ENCODE data around the gene VWA3A. TPM values are rescaled to one million over a fixed set of nuclear protein-coding genes. Genes with fewer than 3 reads are reported as not detected.

VWA3A gene
- total and polyA plus RNA-seq, 2 of the 4 experiments (the other 2 are of a cell fraction) = not detected

DNA sequence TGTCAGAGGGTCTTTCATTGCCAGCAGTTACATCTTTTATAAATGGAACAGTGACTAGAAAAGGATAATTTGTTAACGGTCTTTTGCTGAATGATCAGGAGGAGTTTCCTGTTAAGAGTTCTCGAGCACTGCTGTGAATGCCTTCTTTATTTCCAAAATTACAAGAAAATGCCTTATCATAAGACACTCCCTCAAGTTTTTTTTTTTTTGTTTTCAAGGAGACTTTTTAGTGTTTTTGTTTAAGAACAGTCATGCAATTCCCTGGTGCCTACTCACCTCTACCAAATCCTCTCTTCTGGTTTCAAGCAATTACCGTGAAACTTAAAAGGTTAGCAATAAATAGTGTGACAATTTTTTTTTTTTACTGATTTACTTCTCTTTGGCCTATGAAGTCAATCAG is 19.0 kb upstream of the VWA3A start:
- H3K4me1 ChIP-seq (ENCODE audit: control insufficient read depth, insufficient read depth, low read length) = peaks cover 16% of the 10 kb centered on the region
- TF ChIP-seq, protein P1, sequence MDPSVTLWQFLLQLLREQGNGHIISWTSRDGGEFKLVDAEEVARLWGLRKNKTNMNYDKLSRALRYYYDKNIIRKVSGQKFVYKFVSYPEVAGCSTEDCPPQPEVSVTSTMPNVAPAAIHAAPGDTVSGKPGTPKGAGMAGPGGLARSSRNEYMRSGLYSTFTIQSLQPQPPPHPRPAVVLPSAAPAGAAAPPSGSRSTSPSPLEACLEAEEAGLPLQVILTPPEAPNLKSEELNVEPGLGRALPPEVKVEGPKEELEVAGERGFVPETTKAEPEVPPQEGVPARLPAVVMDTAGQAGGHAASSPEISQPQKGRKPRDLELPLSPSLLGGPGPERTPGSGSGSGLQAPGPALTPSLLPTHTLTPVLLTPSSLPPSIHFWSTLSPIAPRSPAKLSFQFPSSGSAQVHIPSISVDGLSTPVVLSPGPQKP (IDR thresholded peaks at IDR 0.05; ENCODE audit: borderline replicate concordance, low read depth, low read length) = no peak
- no peak for TF ChIP-seq CHD1 (IDR thresholded peaks at IDR 0.05; ENCODE audit: low read depth, low read length)
- no peak for TF ChIP-seq CEBPB (IDR thresholded peaks at IDR 0.05; ENCODE audit: low read depth, low read length)
- TF ChIP-seq MAFK (IDR thresholded peaks at IDR 0.05; ENCODE audit: low read depth, low read length) = no peak
- TF ChIP-seq MXI1 (IDR thresholded peaks at IDR 0.05; ENCODE audit: borderline replicate concordance, low read depth, low read length) = no peak
- no peak for TF ChIP-seq POLR2A (IDR thresholded peaks at IDR 0.05; ENCODE audit: low read depth, low read length)
- TF ChIP-seq FOS (IDR thresholded peaks at IDR 0.05; ENCODE audit: low read depth, low read length) = no peak
- TF ChIP-seq RCOR1 (IDR thresholded peaks at IDR 0.05; ENCODE audit: insufficient replicate concordance, low read length) = no peak
- no peak for TF ChIP-seq SMC3 (IDR thresholded peaks at IDR 0.05; ENCODE audit: low read depth, low read length)
- TF ChIP-seq, protein P2, sequence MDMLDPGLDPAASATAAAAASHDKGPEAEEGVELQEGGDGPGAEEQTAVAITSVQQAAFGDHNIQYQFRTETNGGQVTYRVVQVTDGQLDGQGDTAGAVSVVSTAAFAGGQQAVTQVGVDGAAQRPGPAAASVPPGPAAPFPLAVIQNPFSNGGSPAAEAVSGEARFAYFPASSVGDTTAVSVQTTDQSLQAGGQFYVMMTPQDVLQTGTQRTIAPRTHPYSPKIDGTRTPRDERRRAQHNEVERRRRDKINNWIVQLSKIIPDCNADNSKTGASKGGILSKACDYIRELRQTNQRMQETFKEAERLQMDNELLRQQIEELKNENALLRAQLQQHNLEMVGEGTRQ (IDR thresholded peaks at IDR 0.05; ENCODE audit: low read depth, low read length) = no peak
- TF ChIP-seq RAD21 (IDR thresholded peaks at IDR 0.05; ENCODE audit: low read length) = no peak
- TF ChIP-seq MAZ (IDR thresholded peaks at IDR 0.05; ENCODE audit: borderline replicate concordance, low read depth, low read length) = no peak
- TF ChIP-seq, protein P3, sequence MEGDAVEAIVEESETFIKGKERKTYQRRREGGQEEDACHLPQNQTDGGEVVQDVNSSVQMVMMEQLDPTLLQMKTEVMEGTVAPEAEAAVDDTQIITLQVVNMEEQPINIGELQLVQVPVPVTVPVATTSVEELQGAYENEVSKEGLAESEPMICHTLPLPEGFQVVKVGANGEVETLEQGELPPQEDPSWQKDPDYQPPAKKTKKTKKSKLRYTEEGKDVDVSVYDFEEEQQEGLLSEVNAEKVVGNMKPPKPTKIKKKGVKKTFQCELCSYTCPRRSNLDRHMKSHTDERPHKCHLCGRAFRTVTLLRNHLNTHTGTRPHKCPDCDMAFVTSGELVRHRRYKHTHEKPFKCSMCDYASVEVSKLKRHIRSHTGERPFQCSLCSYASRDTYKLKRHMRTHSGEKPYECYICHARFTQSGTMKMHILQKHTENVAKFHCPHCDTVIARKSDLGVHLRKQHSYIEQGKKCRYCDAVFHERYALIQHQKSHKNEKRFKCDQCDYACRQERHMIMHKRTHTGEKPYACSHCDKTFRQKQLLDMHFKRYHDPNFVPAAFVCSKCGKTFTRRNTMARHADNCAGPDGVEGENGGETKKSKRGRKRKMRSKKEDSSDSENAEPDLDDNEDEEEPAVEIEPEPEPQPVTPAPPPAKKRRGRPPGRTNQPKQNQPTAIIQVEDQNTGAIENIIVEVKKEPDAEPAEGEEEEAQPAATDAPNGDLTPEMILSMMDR (conservative IDR thresholded peaks at IDR 0.05; ENCODE audit: low read depth, low read length) = no peak
- TF ChIP-seq RFX5 (IDR thresholded peaks at IDR 0.05; ENCODE audit: low read depth, low read length) = no peak
- TF ChIP-seq NFE2L2 (IDR thresholded peaks at IDR 0.05; ENCODE audit: low read depth, low read length) = no peak
- no peak for TF ChIP-seq BHLHE40 (IDR thresholded peaks at IDR 0.05; ENCODE audit: low read depth, low read length)
- peak overlapping the region; percentile 64 for H2BK120ac ChIP-seq (ENCODE audit: low read depth, low read length)
- H3K9ac ChIP-seq (ENCODE audit: low read depth, low read length) = no peak overlapping the region
- BruUV-seq (replicated peaks) = no TSS peak
- 0 out of 2 replicates have a peak overlapping the region, but pooled peaks have one; percentile 41 for H3K14ac ChIP-seq (replicated peaks; ENCODE audit: low read depth, low read length)
- ATAC-seq (ENCODE audit: low read depth) (no peak), DNase-seq (peak; percentile 15)
- intact Hi-C loops (cut with micrococcal nuclease) = no loop called here
- no CpG with 5 or more reads among the region's 3 CpGs for WGBS, 2 experiments (ENCODE audit: extremely low coverage in 2 of 2, insufficient read length in 1 of 2)
- no peak overlapping the region for H3K27ac ChIP-seq (ENCODE audit: insufficient read depth, low read length)
- peaks cover 19% of the 10 kb centered on the region for H4K20me1 ChIP-seq (ENCODE audit: insufficient read depth, low read length)
- ChIA-PET POLR2A (ENCODE audit: unreplicated experiment) (no interaction called here), CTCF (interaction anchor here (0.6 to 0.7 kb wide), 2 partner anchors 23 to 223 kb away, joined by 3 to 6 read pairs; no protein-coding TSS in a partner anchor)
- H4K5ac ChIP-seq (ENCODE audit: low read depth, low read length) = no peak overlapping the region
- no peak overlapping the region for H3K4me3 ChIP-seq (ENCODE audit: insufficient read depth, low read depth, low read length)
- H2BK20ac ChIP-seq (ENCODE audit: low read depth, low read length) = peak overlapping the region; percentile 27; the same call in 1 of the 2 replicates
- in situ Hi-C loops (cut with MboI; ENCODE audit: low sequenced_read_pairs) = loop anchor here (5.0 kb wide), 1 partner anchor 71 kb away; the partner anchor contains the start of gene PDZD9
- H2AFZ ChIP-seq (replicated peaks; ENCODE audit: low read length, poor library complexity) = no peak overlapping the region
- H3K4ac ChIP-seq (ENCODE audit: low read depth, low read length) = peak overlapping the region; percentile 62; the same call in 1 of the 2 replicates
- peaks cover 20% of the 10 kb centered on the region for H3K9me1 ChIP-seq (ENCODE audit: insufficient read depth, low read length)
- H2AK5ac ChIP-seq (ENCODE audit: low read depth, low read length) = no peak overlapping the region
- H2BK5ac ChIP-seq (ENCODE audit: low read depth, low read length, poor library complexity, severe bottlenecking) = peak overlapping the region; percentile 42
- H3K36me3 ChIP-seq (ENCODE audit: control insufficient read depth, insufficient read depth, low read length) = peaks cover 1% of the 10 kb centered on the region; the same call in 1 of the 2 replicates
- H3K23ac ChIP-seq (ENCODE audit: low read depth, low read length) = no peak overlapping the region; the same call in 1 of the 2 replicates
- H3K56ac ChIP-seq (ENCODE audit: extremely low read depth, insufficient read depth, low read length) = 0 out of 2 replicates have a peak overlapping the region, but pooled peaks have one; percentile 32
- H2AK9ac ChIP-seq (replicated peaks; ENCODE audit: low read depth, low read length, poor library complexity) = no peak overlapping the region
- no peak overlapping the region for H4K91ac ChIP-seq (ENCODE audit: insufficient read depth, low read depth, low read length)
- H3K4me2 ChIP-seq (ENCODE audit: low read depth, low read length) = no peak overlapping the region; the same call in 1 of the 2 replicates
- dilution Hi-C loops (cut with HindIII; ENCODE audit: low sequenced_read_pairs, unreplicated experiment) = no loop called here
- H3K9me3 ChIP-seq (ENCODE audit: control insufficient read depth, insufficient read depth, low read length) = no peaks in the 10 kb centered on the region
- peak overlapping the region in 1 of 2 experiments; percentile 59; a peak in 2 of 4 replicates for H4K8ac ChIP-seq (ENCODE audit: low read depth in 2 of 2, low read length in 2 of 2)
- H2BK15ac ChIP-seq (ENCODE audit: low read depth, low read length) = no peak overlapping the region
- H3K18ac ChIP-seq (ENCODE audit: low read depth, low read length) = no peak overlapping the region; the same call in 1 of the 2 replicates
- peaks cover 25 to 63% of the 10 kb centered on the region in 2 experiments; a peak in 3 of 4 replicates for H3K79me1 ChIP-seq (ENCODE audit: low read depth in 1 of 2, low read length in 2 of 2)
- H3K27me3 ChIP-seq (ENCODE audit: control insufficient read depth, insufficient read depth, low read length) = no peaks in the 10 kb centered on the region

Measured in IMR-90 (cell line).